Mononuclear cell (primary cell): ENCODE results near the gene LRRC3. TPM values are rescaled to one million over a fixed set of nuclear protein-coding genes. Genes with fewer than 3 reads are reported as not detected.

Experiments used
- H3K27me3 ChIP-seq: 2 replicates; pipeline ENCODE4 v1.6.0; 2011; ENCODE audit warnings: low read length, control low read depth; ENCODE audit not compliant: insufficient read depth
- H3K4me1 ChIP-seq: 2 replicates; pipeline ENCODE4 v1.5.1; 2011; ENCODE audit warnings: mild to moderate bottlenecking, low read length, control low read depth; ENCODE audit not compliant: insufficient read depth
- H3K4me3 ChIP-seq: 2 replicates; pipeline ENCODE4 v1.5.1; 2011; ENCODE audit warnings: mild to moderate bottlenecking, low read length, moderate library complexity
- H3K9me3 ChIP-seq: 2 replicates; pipeline ENCODE4 v1.5.1; 2011; ENCODE audit warnings: low read depth, mild to moderate bottlenecking, control low read depth, low read length
- total RNA-seq: library from RNA; depleted of rRNA; stranded (reverse); fragments of >200 nt; gene quantifications from one replicate; pipeline ENCODE4 v1.2.3, GENCODE V29; 2012

The LRRC3 gene
- total RNA-seq, 1 donor = 0.31 TPM

DNA sequence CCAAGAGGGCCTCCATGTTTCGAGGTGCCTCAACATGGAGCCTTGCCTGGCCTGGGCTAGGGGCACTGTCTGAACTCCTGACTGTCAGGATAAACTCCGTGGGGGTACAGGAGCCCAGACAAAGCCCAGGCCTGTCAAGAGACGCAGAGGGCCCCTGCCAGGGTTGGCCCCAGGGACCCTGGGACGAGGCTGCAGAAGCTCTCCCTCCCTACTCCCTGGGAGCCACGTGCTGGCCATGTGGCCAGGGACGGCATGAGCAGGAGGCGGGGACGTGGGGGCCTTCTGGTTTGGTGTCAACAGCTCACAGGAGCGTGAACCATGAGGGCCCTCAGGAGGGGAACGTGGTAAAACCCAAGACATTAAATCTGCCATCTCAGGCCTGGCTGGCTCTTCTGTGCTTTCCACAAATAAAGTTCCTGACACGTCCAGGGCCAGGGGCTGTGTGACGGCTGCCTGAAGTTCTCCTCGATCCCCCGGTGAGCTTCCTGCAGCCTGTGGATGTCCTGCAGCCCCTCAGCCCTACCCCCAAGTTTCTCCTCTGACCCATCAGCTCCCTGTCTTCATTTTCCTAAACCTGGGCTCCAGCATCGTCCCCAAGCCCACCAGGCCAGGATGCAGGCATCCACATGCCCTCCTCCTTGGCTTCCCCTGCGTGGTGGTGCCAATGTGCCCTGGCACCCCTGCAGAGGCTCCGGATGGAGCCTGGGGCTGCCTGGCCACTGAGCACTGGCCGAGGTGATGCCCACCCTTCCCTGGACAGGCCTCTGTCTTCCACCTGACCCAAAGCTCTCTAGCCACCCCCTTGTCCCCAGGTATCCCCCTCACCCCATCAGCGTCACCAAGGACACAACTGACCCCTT, 12.8 kb upstream of the LRRC3 start:
- H3K9me3 ChIP-seq = no peaks in the 10 kb centered on the region
- no peaks in the 10 kb centered on the region for H3K4me1 ChIP-seq
- H3K4me3 ChIP-seq = no peak overlapping the region
- H3K27me3 ChIP-seq = no peaks in the 10 kb centered on the region

DNA sequence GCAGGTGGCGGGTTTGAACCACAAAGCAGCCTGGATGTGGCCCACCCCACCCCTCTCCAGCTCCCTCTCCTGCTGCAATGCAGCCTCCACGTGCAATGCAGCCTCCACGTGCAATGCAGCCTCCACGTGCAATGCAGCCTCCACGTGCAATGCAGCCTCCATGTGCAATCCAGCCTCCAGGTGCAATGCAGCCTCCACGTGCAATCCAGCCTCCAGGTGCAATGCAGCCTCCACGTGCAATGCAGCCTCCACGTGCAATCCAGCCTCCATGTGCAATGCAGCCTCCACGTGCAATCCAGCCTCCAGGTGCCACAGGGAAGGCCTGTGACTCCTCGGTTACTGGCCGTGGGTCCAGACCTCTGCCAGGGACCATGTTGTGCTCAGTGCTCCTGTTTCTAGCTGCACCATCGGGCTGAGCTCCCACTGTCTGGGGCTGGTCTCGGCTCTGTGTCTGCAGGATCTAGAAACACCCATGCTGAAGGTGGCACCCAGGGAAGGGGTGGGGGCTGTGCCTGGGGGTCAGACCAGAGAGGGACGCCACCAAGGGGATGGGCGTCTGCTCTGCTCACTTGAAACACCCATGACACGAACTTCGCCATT, 11.9 kb upstream of the LRRC3 start:
- no peaks in the 10 kb centered on the region for H3K27me3 ChIP-seq
- H3K9me3 ChIP-seq = no peaks in the 10 kb centered on the region
- H3K4me1 ChIP-seq = no peaks in the 10 kb centered on the region
- H3K4me3 ChIP-seq = no peak overlapping the region

DNA sequence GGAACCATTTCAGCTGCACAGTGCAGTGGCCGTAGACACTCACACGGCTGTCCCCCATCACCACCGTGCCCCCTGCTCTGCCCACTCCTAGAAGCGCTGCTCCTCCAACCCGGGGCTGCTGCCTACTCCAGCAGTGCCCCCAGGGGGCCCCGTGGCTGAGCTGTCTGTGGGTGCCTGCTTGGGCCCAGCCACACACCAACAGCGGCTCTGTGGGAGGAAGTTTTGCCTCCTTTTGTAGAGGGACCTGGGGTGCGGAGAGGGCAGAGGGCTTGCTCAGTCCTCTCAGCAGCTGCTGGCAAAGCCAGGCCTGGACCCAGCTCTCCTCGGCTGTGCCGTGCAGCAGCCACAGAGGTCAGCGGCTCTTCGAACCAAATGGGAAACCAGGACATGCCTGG, 11.4 kb upstream of the LRRC3 start:
- Histone ChIP-seq H3K4me1 (no peaks in the 10 kb centered on the region), H3K9me3 (no peaks in the 10 kb centered on the region), H3K4me3 (no peak overlapping the region), H3K27me3 (no peaks in the 10 kb centered on the region)

DNA sequence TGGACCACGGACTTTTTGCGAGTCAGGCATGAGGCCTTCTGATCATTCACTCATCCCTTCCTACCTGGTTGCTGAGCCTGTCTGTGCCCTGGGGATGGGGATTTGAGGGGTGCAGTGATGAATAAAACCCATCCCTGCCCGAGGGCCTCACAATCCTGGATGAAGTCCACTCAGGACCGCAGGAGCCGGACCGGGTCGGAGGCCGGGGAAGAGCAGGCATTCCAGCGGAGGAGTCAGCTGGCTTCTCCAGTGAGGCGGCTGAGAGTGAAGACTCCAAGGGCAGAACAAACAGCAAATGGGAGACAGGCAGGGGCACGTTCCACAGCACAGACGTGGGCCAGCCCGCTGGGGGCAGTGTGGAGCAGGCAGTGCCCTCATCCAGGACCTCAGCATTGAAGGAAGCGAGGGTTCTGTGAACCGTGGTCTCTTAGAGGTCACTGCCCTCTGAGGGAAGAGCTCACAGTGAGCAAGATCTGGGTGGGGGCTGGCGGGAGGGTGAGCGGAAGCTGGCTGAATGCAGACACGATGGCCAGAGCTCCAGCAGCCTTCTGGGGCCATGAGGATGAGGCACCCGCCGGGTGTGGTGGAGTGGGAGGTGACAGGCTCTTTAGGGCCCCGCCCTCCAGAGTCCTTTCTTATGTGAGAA, 10.9 kb upstream of the LRRC3 start:
- H3K9me3 ChIP-seq = no peaks in the 10 kb centered on the region
- no peaks in the 10 kb centered on the region for H3K27me3 ChIP-seq
- no peak overlapping the region for H3K4me3 ChIP-seq
- H3K4me1 ChIP-seq = no peaks in the 10 kb centered on the region

DNA sequence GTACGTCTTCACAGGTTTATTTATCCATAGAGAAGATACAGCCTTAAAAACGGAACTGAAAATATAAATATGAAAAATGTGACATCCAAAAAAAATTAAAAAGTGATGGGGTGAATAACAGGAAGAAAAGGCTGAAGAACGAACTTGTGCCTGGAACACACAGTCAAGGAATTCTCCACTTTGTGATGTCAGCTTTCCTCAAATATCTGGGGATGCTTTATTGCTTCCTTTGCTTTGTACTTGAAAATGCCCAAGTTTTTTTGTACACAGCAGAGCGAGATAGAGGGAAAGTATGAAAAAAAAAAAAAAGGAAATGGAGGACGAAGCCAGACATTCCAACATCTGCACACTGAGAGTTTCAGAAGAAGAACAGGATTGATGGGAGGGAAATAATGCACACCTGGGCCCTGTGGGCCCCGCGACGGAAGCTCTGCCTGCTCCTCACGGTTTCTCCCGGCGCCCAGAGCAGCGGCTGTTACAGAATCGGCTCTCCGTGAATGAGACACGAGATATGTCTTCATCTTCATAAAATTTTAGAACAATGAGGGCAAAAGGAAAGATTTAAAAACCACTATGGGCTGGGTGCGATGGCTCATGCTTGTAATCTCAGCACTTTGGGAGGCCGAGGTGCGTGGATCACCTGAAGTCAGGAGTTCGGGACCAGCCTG, 10.0 kb upstream of the LRRC3 start:
- Histone ChIP-seq H3K9me3 (no peaks in the 10 kb centered on the region), H3K27me3 (no peaks in the 10 kb centered on the region), H3K4me1 (no peaks in the 10 kb centered on the region), H3K4me3 (no peak overlapping the region)

DNA sequence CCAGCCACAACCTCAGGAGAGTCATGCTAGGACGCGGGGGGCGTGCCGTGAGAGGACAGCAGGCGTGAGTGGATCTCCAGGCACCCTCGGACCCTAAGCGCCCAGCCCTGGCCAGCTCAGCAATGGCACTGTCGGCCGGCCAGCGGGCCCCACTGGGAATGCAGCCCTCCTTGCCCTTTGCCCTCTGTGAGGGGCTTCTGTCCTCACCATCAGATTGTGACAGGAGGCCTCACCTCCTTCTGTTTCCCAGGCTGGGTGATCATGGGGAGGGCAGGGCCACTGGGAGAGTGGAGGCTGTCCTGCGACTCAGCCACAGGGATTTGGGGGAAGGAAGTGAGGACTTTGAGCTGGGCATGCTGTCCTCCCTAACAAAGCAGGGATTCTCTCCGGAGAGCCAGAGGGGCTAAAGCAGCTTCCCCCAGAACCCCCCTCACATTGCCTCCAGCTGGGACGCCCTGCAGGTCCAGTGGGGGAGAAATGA, 6.6 kb upstream of the LRRC3 start:
- no peak overlapping the region for H3K4me3 ChIP-seq
- no peaks in the 10 kb centered on the region for H3K4me1 ChIP-seq
- H3K27me3 ChIP-seq = no peaks in the 10 kb centered on the region
- H3K9me3 ChIP-seq = no peaks in the 10 kb centered on the region

DNA sequence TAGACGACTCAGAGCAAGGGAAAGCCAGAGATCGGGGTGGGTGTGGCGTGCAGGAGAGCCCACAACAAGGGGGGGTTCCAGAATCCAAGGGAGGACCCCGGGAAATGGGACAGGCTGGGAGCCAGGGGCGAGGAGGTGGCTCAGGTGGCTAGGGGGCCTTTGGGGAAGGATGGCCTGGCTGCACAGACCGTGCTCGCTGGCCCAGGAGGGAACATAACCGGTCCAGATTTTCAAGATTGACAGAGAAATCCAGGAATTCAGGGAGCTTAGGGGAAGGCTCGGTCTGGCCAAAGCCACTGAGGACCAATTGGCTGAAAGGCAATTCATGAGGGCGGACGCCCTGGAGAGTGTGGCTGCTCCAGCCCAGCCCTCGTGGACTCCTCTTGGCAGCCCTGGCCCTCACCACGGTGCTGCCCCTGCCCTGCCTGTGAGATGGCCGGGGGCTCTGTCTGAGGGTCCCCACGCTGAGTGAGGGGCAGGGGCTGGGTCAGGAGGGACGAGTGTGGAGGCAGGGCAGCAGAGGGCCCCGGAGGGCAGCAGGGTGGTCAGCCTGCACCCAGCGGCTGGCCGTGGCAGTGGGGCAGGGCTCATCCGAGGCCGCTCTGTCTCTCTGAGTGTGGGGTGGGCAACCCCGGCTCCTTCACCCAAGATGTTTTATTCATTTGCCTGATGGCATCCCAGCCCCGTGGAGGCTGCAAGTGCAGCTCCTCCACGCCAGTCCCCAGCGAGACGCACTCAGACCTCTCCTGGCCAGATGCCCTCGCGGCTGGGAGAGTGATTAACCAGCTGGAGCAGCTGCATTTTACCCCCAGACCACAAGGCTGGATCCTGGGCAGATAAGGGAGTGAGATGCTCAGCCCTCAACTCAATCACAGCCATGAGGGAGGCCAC, 5.6 kb upstream of the LRRC3 start:
- Histone ChIP-seq H3K4me1 (no peaks in the 10 kb centered on the region), H3K9me3 (no peaks in the 10 kb centered on the region), H3K27me3 (no peaks in the 10 kb centered on the region), H3K4me3 (no peak overlapping the region)

DNA sequence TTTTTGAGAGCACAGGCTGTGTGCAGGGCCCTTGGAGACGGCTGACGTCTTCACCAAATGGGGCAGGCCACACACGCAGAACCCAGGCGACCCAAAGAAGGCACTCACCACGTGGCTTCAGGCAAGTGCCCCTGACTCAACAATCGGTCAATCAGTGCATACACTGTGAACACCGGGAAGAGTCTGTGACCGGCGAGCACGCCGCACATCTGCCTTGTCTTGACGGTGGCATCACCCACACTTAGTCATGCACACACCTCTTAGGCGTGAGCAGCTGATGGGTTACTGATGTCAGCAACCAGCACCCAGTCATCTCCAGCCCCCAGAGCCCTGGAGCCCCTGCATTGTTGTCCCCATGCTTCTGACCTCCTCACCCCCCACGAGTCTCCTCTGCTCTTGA, 4.9 kb upstream of the LRRC3 start:
- no peak overlapping the region for H3K4me3 ChIP-seq
- H3K27me3 ChIP-seq = no peaks in the 10 kb centered on the region
- no peaks in the 10 kb centered on the region for H3K9me3 ChIP-seq
- no peaks in the 10 kb centered on the region for H3K4me1 ChIP-seq

DNA sequence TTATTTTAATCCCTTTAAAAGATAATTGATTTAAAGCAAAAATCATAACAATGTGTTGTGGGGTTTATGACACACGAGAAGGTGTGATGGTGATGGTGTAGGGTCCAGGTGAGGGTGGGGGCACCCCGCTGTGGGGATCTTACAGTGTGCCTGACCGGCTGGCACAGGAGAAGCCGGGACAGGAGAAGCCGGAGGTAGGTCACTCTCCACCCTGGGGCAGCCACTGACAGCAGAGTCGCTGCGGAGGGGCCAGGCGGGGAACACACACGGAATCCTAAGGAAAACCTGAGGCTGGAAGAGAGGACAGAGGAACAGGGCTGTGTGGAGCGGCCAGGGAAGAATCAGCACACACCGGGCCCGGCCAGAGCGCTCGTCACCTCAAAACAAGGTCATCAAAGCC, 4.3 kb upstream of the LRRC3 start:
- Histone ChIP-seq H3K4me1 (peaks cover 2% of the 10 kb centered on the region), H3K9me3 (no peaks in the 10 kb centered on the region), H3K4me3 (no peak overlapping the region), H3K27me3 (no peaks in the 10 kb centered on the region)

DNA sequence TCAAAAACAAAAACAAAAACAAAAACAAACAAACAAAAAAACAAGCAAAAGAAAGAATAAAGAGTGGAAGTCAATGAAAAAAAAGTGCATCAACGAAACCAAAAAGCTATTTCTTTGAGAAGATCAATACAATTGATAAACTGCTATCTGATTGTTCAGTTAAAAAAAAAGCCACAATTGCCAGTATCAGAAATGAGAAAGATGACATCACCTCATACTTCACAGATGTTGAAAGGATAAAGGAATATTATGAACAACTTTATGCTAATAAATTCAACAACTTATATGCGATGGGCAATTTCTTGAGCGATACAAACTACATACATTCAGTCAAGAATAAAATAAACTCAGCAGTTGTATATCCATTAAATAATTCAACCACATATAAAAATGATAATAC, 2.2 kb upstream of the LRRC3 start:
- H3K4me3 ChIP-seq = no peak overlapping the region
- H3K4me1 ChIP-seq = peaks cover 7% of the 10 kb centered on the region
- no peaks in the 10 kb centered on the region for H3K27me3 ChIP-seq
- no peaks in the 10 kb centered on the region for H3K9me3 ChIP-seq

DNA sequence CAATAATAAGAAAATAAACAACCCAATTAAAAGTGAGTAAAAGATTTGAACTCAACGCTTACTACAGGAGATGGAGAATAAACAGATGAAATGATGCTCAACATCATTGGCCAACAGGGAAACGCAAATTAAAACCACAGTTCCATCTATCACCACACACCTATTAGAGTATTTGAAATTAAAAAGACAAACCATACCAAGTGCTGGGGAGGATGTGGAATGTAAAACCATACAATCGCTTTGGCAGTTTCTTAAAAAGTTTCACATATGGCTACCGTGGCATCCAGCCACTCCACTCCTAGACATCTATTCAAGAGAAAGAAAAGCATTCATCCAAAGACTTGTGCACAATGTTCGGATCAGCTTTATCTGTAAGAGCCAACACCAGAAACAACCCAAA, 1.3 kb upstream of the LRRC3 start:
- H3K27me3 ChIP-seq = no peaks in the 10 kb centered on the region
- H3K9me3 ChIP-seq = no peaks in the 10 kb centered on the region
- H3K4me1 ChIP-seq = peaks cover 7% of the 10 kb centered on the region
- H3K4me3 ChIP-seq = no peak overlapping the region

DNA sequence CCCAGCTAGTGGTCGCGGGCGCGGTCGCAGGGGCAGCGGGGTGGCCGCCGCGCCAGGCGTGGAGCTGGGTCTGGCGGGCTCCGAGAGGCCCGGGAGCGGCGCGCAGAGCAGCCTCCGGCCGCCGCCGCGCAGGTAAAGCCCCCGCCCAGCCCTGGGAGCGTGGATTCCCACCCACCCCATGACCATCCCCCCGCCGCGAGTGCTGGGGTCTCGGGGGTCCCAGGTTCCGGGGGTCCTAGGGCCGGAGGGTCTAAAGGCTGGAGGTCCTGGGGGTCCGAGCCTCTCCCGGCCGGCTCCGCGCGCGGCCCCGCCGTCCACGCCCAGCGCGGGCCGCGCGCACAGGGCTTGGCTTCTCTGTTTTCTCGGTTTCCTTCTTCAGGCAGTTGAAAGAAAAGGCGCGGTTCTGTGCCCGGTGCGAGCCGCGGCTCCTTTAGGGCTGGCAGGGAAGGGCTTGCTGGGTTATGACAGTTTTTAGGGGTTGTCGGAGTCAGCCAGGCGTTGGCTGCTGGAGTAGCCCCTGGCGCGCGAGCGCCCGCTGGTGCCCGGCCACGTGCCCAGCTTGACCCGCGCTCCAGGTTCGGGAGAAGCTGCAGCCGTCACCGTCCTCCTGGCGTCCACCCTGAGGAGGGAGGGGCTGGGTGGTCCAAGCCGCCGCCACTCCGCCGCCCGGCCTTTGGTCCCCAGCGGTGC, 359 bp downstream of the LRRC3 start:
- peaks cover 7% of the 10 kb centered on the region for H3K4me1 ChIP-seq
- no peaks in the 10 kb centered on the region for H3K27me3 ChIP-seq
- H3K4me3 ChIP-seq = peak overlapping the region; percentile 55
- H3K9me3 ChIP-seq = no peaks in the 10 kb centered on the region

DNA sequence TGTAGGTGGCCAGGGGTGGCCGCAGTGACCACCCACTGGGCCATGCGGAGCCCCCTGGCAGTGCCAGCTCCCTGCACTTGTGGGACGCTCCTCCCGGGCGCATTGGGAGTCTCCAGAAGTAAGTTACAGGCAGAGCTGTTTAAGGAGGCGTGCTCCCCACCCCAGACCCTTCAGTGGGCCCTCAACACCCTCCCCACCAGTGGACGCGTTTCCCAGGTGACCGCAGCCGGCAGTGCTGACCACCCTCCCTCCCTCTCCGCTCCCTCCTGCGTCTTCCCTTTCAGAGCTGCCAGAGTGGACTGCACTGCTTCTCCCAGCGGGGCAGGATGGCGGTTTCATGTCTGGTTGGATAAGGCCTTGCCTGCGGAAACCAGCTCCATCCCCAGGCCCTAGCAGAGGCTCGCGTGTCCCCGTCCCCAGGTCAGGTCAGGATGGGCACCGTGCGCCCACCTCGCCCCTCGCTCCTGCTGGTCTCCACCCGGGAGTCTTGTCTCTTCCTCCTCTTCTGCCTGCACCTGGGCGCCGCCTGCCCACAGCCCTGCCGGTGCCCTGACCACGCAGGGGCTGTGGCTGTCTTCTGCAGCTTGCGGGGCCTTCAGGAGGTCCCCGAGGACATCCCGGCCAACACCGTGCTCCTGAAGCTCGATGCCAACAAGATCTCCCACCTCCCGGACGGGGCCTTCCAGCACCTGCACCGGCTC, 1.1 kb downstream of the LRRC3 start:
- peaks cover 7% of the 10 kb centered on the region for H3K4me1 ChIP-seq
- H3K9me3 ChIP-seq = no peaks in the 10 kb centered on the region
- no peak overlapping the region for H3K4me3 ChIP-seq
- H3K27me3 ChIP-seq = no peaks in the 10 kb centered on the region
